OCI-LY1 (cell line): Measurements from ENCODE around the gene HOXB4.

Experiments used
- H2AFZ ChIP-seq: fragments of 200-600 bp; sonication (generic), shearing (Covaris generic); 2 replicates; pipeline ENCODE4 v1.6.0; 2014; ENCODE audit warnings: antibody characterized with exemption, mild to moderate bottlenecking, low read length
- H3F3A ChIP-seq: fragments of 200-600 bp; sonication (generic), shearing (Covaris generic); 2 replicates; pipeline ENCODE4 v1.6.0; 2014; ENCODE audit warnings: mild to moderate bottlenecking, antibody characterized with exemption, low read length, moderate library complexity; ENCODE audit not compliant: insufficient read depth
- H3K27ac ChIP-seq: fragments of 200-600 bp; sonication (generic); 2 replicates; pipeline ENCODE4 v1.5.1; 2014; ENCODE audit warnings: low read length, mixed run types, mild to moderate bottlenecking, low read depth; ENCODE audit not compliant: poor library complexity, severe bottlenecking
- H3K27me3 ChIP-seq: fragments of 200-600 bp; sonication (generic); 2 replicates; pipeline ENCODE4 v1.6.0; 2014; ENCODE audit warnings: antibody characterized with exemption, mild to moderate bottlenecking, low read length, moderate library complexity; ENCODE audit not compliant: insufficient read depth
- H3K36me3 ChIP-seq: fragments of 200-600 bp; sonication (generic); 2 replicates; pipeline ENCODE4 v1.6.1; 2014; ENCODE audit warnings: mild to moderate bottlenecking, antibody characterized with exemption, low read length, moderate library complexity, mixed read lengths; ENCODE audit not compliant: insufficient read depth
- H3K4me1 ChIP-seq: fragments of 200-600 bp; sonication (generic); 2 replicates; pipeline ENCODE4 v1.5.1; 2014; ENCODE audit warnings: mild to moderate bottlenecking, low read length, moderate library complexity; ENCODE audit not compliant: insufficient read depth, severe bottlenecking
- H3K4me2 ChIP-seq: fragments of 200-600 bp; sonication (generic), shearing (Covaris generic); 2 replicates; pipeline ENCODE4 v1.6.1; 2014; ENCODE audit warnings: low read length
- H3K4me3 ChIP-seq: fragments of 200-600 bp; sonication (generic); 2 replicates; pipeline ENCODE4 v1.5.1; 2014; ENCODE audit warnings: low read length, low read depth, mild to moderate bottlenecking, mixed read lengths; ENCODE audit not compliant: poor library complexity, severe bottlenecking
- H3K79me2 ChIP-seq: fragments of 200-600 bp; shearing (Covaris generic); 2 replicates; pipeline ENCODE4 v1.6.1; 2016; ENCODE audit warnings: mixed run types, low read length, mixed read lengths; ENCODE audit not compliant: insufficient read depth
- H3K9ac ChIP-seq: fragments of 200-600 bp; sonication (generic), shearing (Covaris generic); 2 replicates; pipeline ENCODE4 v1.6.1; 2014; ENCODE audit warnings: mild to moderate bottlenecking, low read length, mixed read lengths
- H3K9me2 ChIP-seq: fragments of 200-600 bp; sonication (generic), shearing (Covaris generic); 2 replicates; pipeline ENCODE4 v1.6.1; 2014; ENCODE audit warnings: low read depth, mild to moderate bottlenecking, low read length, mixed read lengths
- H3K9me3 ChIP-seq: fragments of 200-600 bp; shearing (Covaris generic); 2 replicates; pipeline ENCODE4 v1.6.1; 2014; ENCODE audit warnings: low read length, mixed read lengths
- H4K20me1 ChIP-seq: fragments of 200-600 bp; sonication (generic), shearing (Covaris generic); 2 replicates; pipeline ENCODE4 v1.6.0; 2016; ENCODE audit warnings: mild to moderate bottlenecking, low read length; ENCODE audit not compliant: insufficient read depth
- CTCF ChIP-seq: fragments of 200-600 bp; sonication (generic), shearing (Covaris generic); IDR thresholded peaks from 2 replicates; pipeline ENCODE4 v1.5.1; 2017; ENCODE audit warnings: mild to moderate bottlenecking, antibody characterized with exemption, low read length, moderate library complexity, mixed read lengths
- EZH2 ChIP-seq: fragments of 200-600 bp; sonication (generic), shearing (Covaris generic); IDR thresholded peaks from 2 replicates; pipeline ENCODE4 v1.8.0; 2017; ENCODE audit warnings: borderline replicate concordance, mixed run types, mild to moderate bottlenecking, antibody characterized with exemption, low read length, moderate library complexity, mixed read lengths

HOXB4 gene

GRCh38 chr17:48612456-48612853, 34.3 kb upstream of the HOXB4 start:
- no peaks in the 10 kb centered on the region for H4K20me1 ChIP-seq
- no peaks in the 10 kb centered on the region for H3K9me2 ChIP-seq
- no peaks in the 10 kb centered on the region for H3F3A ChIP-seq
- no peaks in the 10 kb centered on the region for H3K27me3 ChIP-seq
- H3K9me3 ChIP-seq: no peaks in the 10 kb centered on the region
- TF ChIP-seq EZH2 (no peak), CTCF (no peak)
- H3K4me1 ChIP-seq: peaks cover 3% of the 10 kb centered on the region
- H2AFZ ChIP-seq: no peak overlapping the region
- no peak overlapping the region for H3K4me2 ChIP-seq
- no peaks in the 10 kb centered on the region for H3K79me2 ChIP-seq
- no peaks in the 10 kb centered on the region for H3K36me3 ChIP-seq
- H3K9ac ChIP-seq: no peak overlapping the region
- no peak overlapping the region for H3K27ac ChIP-seq
- no peak overlapping the region for H3K4me3 ChIP-seq

- peak overlapping the region; percentile 72; the same call in 1 of the 2 replicates for H3K4me2 ChIP-seq
- H3F3A ChIP-seq: no peaks in the 10 kb centered on the region
- no peak for TF ChIP-seq EZH2
- no peak for TF ChIP-seq CTCF
Observed at GRCh38 chr17:48611681-48612455, 33.7 kb upstream of the HOXB4 start.

DNA sequence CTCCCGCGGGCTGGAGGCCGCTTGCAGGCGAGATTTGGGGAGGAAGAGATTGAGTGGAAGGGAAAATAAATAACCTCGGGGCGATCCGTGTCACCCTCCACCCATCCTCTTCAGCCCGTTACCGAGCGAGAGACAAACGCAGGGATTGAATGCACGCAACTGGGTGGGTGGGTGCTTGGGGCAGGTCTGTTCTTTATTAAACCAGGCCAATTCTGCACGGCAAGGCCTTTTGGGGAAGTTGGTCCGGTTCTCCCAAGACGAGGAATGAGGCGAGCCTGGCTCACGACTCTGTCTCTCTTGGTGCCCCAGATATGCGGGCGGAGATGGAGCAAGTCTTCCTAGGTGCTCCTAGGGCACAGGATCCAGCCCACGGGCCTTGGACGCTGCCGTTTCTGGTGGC, 33.1 kb upstream of the HOXB4 start:
- Histone ChIP-seq H3F3A (no peaks in the 10 kb centered on the region), H3K9ac (peak overlapping the region; percentile 68; the same call in 1 of the 2 replicates), H3K4me3 (peak overlapping the region; percentile 63), H3K4me1 (peaks cover 3% of the 10 kb centered on the region), H3K9me3 (no peaks in the 10 kb centered on the region), H2AFZ (no peak overlapping the region), H3K27me3 (no peaks in the 10 kb centered on the region), H3K79me2 (no peaks in the 10 kb centered on the region), H3K4me2 (peak overlapping the region; percentile 72), H3K27ac (no peak overlapping the region), H3K36me3 (no peaks in the 10 kb centered on the region), H3K9me2 (no peaks in the 10 kb centered on the region), H4K20me1 (no peaks in the 10 kb centered on the region)
- TF ChIP-seq EZH2 (no peak), CTCF (no peak)

More at GRCh38 chr17:48611681-48612455, 33.7 kb upstream of the HOXB4 start:
- Histone ChIP-seq H3K4me3 (no peak overlapping the region), H3K9me2 (no peaks in the 10 kb centered on the region), H3K79me2 (no peaks in the 10 kb centered on the region), H3K9me3 (no peaks in the 10 kb centered on the region), H3K27me3 (no peaks in the 10 kb centered on the region), H3K9ac (no peak overlapping the region), H3K27ac (no peak overlapping the region), H3K4me1 (peaks cover 3% of the 10 kb centered on the region), H3K36me3 (no peaks in the 10 kb centered on the region), H2AFZ (no peak overlapping the region), H4K20me1 (no peaks in the 10 kb centered on the region)
